GM21367 (cell line): Measurements from ENCODE around the gene MS4A4E.
"Not testable (repeated sequence)": the region's sequence is repeated elsewhere in the genome, so short reads cannot be mapped to it uniquely, and the experiment has no call there.

Experiments used
- ATAC-seq: cut with Tn5 transposase; IDR thresholded peaks from one replicate; pipeline ENCODE4 v1.9.1; 2021; ENCODE audit not compliant: unreplicated experiment

MS4A4E gene

DNA sequence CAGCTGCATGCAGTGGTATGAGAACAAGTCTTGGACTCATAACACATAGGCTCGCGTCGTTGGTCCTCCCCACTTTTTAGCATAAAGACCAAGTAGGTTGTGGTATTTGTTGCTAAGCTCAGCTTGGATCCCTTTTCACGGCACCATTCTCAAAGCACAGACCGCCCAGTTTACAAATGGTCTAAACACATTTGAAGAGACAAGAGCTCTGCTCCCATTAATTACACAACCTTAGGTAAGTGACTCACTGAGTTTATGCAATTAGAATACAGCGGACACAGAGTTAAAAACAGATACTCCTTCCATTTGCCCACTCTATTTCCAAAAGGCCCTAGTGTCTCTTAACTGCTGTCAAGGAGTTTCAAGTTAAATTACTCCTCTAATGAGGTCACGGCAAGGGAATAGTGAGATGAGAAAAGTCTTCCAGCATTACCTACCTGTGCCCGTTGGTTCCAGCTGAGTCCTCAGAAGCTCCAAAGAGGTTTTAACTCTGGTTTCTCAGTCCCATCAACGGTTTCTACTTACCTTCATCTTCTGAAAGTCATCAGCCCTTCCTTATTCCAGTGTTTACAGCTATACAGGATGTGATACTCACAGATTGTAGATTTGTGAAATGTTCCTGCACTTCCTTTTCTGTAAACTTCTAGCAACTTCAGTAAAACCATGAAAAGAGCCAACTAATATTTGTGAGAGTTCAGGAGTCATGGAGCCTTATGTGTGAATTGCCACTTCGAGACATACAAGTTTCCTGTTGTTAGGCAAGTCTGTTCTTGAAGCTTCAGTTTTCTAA is 60.2 kb downstream of the MS4A4E start, which contains the start of gene MS4A6A:
TSS of gene MS4A6A (minus strand) at position 543 of the 790 bp plus-strand sequence. CDS start 1,356 bp downstream, outside the sequence.
- no peak for ATAC-seq

DNA sequence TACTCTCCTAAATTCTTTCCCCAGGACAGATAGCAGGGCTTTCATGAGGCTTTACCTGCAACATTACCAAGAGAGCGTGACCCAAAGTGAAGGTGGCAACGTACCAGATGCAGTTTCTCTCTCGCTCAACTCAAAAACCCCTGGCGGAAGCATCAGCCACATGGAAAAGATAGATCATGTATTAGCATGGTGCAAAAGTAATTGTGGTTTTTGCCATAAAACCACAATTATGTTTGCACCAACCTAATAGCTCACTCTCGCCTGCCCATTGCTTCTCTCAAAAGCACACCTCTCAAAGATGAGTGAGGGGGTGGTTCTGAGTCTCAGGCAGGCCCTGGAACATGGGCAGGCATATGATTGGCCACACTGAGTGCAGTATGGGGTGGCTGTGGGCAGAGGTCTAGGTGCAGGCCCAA is 67.1 kb downstream of the MS4A4E start:
- ATAC-seq: peak; percentile 50

DNA sequence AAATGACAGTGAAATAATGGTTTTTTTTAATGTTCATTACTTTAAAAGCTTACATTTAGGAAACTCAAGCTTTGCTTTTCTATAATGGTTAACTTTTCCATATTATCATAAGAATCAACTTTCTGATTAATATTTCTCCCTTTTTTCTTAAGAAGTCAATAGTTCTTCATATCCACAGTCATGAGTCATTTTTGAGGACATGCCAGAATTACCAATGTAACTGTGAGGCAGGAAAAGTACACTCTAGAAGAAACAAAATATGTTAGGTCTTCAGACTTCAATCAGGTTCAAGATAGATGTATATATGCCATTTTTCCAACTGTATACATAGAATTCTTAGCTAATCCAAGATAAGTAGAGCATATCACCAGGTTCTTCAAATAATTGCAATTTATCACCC is 70.9 kb downstream of the MS4A4E start:
- ATAC-seq: no peak

DNA sequence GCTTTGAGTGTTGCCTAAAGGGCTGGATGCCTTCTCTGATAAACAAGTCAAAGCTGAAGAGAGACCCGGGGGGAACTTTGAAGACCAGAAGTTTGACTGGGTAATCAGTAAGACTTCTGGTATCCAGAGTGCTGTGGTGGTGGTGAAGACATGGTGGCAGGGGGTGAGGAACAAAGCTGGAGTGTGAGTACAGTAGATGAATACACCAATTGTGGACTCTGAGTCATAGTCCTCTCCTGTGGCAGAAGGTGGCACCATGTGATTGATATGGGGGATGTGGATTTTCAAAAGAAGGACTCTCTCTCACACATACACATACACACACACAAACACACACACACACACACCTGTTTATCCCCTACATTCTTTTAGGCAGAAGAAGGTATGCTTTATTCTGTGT is 72.4 kb downstream of the MS4A4E start:
- ATAC-seq: no peak

DNA sequence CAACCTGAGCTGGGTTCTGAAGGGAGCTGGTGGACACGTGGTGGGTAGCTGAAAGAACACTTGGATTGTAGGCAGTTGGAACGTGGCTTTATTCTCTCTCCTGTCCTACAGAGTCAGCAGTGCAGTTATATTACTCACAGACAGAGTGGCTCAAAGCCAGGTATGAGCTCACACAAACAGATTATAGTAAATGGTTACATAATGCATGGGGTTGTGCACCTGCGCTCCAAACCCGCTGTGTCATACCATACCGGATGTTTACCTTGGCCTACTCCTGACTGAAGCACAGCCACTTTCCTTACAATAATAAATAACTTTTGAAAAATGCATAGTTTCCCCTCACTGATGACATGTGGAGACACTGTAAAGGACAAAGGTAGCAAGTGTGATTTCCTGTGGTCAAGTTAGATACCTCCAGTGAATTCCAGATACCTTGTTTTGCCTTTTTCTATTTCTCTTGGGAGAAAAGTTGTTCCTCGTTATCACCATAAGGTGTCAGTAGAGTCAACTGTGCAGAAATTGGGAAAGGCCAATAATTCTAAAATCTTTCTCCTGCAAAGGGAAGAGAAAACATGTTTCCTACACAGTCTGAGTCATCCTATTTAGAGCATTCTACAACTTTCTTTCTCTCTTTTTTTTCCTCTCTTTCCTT is 73.5 kb downstream of the MS4A4E start:
- ATAC-seq: no peak

DNA sequence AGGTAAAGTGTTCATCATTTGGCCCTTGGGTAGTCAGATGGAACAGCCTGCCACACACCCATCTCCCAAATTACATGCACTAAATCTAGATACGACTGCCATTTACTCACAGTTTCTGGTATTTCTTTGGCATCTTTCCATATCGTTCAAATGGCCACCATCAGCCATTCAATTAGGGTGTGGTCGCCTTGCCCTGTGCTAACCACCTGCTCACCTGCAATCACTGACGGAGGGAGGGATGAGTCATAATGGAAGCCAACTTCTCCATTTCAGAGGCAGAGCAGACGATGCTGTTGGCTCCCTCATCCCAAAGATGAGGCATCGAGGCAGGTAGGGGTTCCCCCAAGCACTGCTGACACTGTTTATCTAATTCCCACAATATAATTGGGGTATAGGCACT is 74.6 kb downstream of the MS4A4E start:
- ATAC-seq: no peak

DNA sequence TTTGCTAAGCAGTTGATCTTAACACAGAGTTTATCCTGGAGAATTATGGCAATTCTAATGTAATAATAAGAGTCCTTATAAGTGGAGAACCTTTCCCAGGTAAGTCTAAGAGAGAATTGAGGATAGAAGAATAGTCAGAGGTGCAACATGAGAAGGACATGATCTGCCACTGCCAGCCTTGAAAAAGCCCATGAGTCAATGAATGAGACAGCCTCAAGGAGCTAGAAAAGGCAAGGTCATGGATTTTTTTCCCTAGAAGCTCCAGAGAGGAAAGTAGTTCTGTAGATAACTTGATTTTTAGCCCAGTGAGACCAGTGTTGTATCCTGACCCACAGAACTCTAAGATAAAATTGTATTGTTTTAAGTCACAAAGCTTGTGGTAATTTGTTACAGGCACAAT is 77.0 kb downstream of the MS4A4E start:
- ATAC-seq: no peak

DNA sequence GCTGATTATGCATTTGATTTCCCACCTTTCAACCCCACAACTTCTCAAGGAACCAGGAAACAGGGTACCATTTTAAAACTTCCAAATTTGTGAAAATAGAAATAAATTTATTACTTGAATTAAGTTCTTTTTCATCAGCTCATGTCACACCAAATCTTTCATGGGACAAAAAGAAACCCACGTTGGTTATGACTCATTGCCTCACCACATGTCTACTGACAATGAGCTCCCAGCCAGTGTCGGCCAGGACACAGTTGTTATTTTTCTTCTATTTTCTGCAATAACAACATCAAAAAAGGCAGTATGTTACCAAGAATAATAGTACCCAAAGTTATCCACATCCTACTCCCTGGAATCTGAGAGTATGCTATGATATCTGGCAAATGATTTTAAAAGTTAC is 77.4 kb downstream of the MS4A4E start:
- ATAC-seq: no peak

DNA sequence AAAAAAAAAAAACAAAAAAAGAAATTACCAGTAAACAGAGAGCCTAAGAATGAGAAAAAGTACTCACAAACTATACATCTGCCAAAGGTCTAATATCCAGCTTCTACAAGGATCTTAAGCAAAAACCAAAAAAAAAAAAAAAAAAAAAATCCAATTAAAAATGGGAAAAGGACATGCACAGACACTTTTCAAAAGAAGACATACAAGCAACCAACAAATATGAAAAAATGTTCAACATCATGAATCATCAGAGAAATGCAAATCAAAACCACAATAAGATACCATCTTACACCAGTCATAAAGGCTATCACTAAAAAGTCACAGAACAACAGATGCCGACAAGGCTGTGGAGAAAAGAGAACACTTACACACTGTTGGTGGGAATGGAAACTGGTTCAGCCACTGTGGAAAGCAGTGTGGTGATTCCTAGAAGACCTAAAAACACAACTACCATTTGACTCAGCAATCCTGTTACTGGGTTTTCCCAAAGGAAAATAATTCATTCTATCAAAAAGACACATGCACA is 78.3 kb downstream of the MS4A4E start:
- ATAC-seq: no peak

DNA sequence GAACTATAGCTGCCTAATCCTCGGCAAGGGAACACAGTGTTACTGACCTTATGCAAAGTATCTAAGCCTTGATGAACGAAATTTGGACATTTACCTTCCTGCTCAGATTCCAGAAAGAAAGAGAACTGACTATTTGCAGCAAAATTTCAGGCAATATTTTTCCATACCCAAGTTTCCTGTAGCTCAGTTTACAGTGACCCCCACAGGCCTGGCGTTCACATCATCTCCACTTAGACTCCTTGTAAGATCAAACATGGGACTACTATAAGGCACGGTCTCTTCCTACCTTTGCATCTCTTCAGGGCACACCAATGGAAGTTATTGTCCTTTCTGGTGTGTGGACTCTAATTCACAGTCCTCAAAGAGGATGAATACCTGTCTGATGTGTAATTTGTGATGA is 81.2 kb downstream of the MS4A4E start:
- no peak for ATAC-seq

DNA sequence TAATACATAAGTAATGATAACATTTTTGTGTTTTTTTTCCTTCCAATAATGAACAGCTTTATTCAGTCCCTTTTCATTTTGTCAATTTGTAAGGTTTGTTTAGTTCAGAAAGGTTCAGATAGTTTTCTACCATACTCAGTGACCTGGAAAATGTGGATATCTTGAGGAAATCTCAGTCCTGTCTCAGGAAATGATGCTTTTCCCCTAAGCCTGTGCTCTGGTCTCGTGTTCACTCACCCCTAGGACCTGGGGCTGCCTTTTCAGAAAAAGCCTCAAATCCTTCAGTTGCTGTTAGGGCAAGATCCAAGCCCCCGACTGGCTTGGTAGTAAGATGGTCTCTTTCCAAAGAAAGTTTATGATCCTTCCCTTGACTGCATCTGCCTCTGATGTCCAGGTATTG is 81.8 kb downstream of the MS4A4E start:
- ATAC-seq: no peak

DNA sequence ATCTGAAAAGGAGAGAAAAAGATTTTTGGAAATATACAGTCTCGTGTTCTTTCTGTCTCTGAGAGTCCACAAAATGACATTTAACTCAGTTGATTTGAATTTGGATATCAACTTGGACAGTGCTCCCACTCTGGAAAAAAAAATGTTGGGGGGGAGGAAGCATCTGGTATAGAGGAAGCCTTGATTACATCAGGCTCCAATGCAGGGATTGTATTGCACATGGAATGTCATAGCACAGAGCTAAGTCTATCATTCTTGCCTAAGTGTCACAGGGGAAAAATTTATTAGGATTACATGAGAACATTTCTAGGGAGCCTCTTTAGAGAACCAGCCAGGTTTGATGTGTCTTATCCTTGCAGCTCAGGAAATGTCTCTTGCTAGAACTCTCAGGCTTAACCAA is 83.1 kb downstream of the MS4A4E start:
- no peak for ATAC-seq

DNA sequence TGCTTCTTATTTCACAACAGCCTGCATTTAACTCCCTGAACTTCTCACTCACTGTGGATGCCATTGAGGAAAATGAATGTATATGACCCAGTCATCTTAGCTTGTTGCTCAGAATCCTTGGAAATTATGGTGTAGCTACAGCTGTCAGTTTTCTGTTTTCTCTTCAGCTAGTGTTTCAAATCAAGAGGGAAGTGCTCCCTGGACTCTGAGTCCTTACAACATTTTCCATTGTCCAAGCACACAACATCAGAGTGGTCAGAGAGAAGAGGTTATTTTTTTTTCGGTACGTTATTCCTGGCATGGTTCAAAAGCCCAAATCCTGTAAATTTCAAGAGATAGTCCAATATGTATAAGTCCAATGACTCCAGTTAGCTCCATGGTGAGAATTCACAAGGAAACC is 83.7 kb downstream of the MS4A4E start:
- no peak for ATAC-seq

DNA sequence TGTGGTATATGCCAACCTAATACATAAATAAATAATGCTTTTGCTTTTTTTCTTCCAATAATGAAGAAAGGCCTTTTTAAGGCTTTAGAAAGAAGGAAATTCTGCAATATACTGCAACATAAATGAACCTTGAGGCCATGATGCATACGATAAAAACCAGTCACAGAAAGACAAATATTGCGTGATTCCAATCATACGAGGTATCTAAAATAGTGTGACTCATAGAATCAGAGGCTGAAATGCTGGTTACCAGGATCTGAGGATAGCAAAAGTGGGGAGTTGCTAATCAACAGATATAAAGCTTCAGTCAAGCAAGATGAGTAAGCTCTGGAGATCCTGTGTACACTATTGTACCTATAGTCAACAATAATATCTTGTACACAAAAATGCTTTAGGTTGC is 84.3 kb downstream of the MS4A4E start:
- no peak for ATAC-seq

DNA sequence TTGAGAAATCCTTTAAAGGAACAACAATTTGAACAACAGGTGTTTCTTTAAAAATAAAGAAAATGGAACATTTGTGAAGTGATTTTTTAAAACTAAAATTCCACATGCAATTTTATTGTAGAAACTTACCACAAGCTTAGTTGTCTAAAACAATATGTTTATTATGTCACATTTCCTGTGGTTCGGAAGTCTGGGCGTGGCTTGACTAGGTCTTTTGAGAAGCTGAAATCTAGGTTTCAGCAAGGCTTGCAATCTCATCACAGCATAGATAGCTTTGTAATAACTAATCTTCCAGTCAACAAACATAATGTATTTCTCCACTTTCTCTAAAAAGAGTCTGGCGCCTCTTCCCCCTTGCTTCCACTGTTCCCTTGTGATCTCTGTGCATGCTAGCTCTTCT is 87.0 kb downstream of the MS4A4E start:
- ATAC-seq: no peak

DNA sequence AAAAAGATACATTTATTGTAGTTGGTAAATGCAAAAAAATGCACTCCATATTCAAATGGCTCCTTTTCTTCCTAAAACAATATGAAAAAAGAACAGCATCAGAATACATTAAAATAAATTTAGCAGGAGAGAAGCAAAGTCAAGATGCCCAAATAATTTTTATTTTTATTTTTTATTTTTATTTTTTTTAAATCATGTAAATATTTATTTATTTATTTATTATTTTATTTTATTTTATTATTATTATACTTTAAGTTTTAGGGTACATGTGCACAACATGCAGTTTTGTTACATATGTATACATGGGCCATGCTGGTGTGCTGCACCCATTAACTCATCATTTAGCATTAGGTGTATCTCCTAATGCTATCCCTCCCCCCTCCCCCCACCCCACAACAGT is 90.2 kb downstream of the MS4A4E start:
- ATAC-seq: not testable (repeated sequence)

DNA sequence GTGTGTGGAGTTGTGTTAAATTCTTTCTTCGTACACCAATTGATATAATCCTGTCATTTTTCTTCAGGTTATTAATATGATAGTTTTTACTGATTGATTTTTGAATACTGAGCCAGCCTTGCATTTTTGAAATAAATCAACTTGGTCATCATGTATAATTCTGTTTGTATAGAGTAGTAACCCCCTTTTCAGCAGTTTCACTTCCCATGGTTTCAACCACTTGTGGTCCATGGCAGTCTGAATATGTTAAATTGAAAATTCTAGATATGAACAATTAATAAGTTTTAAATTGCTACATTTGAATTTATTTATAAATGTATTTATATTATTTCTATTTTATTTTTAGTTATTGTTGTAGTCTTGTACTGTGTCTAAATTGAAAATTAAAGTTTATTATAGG is 92.7 kb downstream of the MS4A4E start:
- no peak for ATAC-seq
